IMR-90 (cell line): ENCODE results near the gene KRT86. TPM values are rescaled to one million over a fixed set of nuclear protein-coding genes. Genes with fewer than 3 reads are reported as not detected.

Experiments
- ATAC-seq: fragments of 200-7000 bp; cut with Tn5 transposase; 2 replicates; pipeline ENCODE4 v1.9.1; 2020; ENCODE audit warnings: low read depth, mild to moderate bottlenecking, moderate library complexity
- BruUV-seq: library from RNA; stranded (reverse); fragments of 400-500 nt; replicated peaks from 2 replicates; lab custom pipeline; 2021; lab: Mats Ljungman, UMichigan
- CTCF ChIA-PET: fragments of 300-600 bp; formaldehyde crosslinking; extraction: SDS; loops from one replicate; lab custom pipeline; 2021; ENCODE audit warnings: antibody characterized with exemption; lab: Yijun Ruan, JAX
- POLR2A ChIA-PET: fragments of 300-600 bp; sonication (Branson Sonifier 250); formaldehyde crosslinking; loops from one replicate; lab custom pipeline; 2022; ENCODE audit warnings: antibody characterized with exemption; ENCODE audit not compliant: unreplicated experiment; lab: Charles Lee
- DNase-seq: peaks from one replicate; pipeline ENCODE4 v3.0.0; 2013
- H2AFZ ChIP-seq: replicated peaks from 2 replicates; pipeline ENCODE3; 2013; ENCODE audit warnings: low read length, mild to moderate bottlenecking; ENCODE audit not compliant: poor library complexity
- H2AK5ac ChIP-seq: 2 replicates; pipeline ENCODE4 v1.6.1; 2013; ENCODE audit warnings: low read depth, low read length, inconsistent platforms
- H2AK9ac ChIP-seq: replicated peaks from 2 replicates; pipeline ENCODE3; 2013; ENCODE audit warnings: mild to moderate bottlenecking, low read depth, low read length, moderate library complexity; ENCODE audit not compliant: poor library complexity
- H2BK120ac ChIP-seq: 2 replicates; pipeline ENCODE4 v1.6.1; 2013; ENCODE audit warnings: low read depth, low read length, inconsistent platforms
- H2BK15ac ChIP-seq: 3 replicates; pipeline ENCODE4 v1.6.1; 2013; ENCODE audit warnings: low read depth, low read length, inconsistent platforms
- H2BK20ac ChIP-seq: 2 replicates; pipeline ENCODE4 v1.6.1; 2013; ENCODE audit warnings: low read depth, mild to moderate bottlenecking, inconsistent platforms, low read length, moderate library complexity
- H2BK5ac ChIP-seq: 2 replicates; pipeline ENCODE4 v1.6.1; 2013; ENCODE audit warnings: mild to moderate bottlenecking, low read depth, low read length, inconsistent platforms; ENCODE audit not compliant: poor library complexity, severe bottlenecking
- H3K14ac ChIP-seq: replicated peaks from 2 replicates; pipeline ENCODE4 v1.6.1; 2013; ENCODE audit warnings: low read depth, low read length, inconsistent platforms
- H3K18ac ChIP-seq: 2 replicates; pipeline ENCODE4 v1.6.1; 2013; ENCODE audit warnings: low read depth, low read length, control low read depth
- H3K23ac ChIP-seq: 2 replicates; pipeline ENCODE4 v1.6.1; 2013; ENCODE audit warnings: low read depth, low read length, inconsistent platforms
- H3K27ac ChIP-seq: 2 replicates; pipeline ENCODE4 v1.5.1; 2013; ENCODE audit warnings: mild to moderate bottlenecking, control low read depth, low read length; ENCODE audit not compliant: insufficient read depth
- H3K27me3 ChIP-seq: 2 replicates; pipeline ENCODE4 v1.6.1; 2013; ENCODE audit warnings: low read length; ENCODE audit not compliant: control insufficient read depth, insufficient read depth
- H3K36me3 ChIP-seq: 2 replicates; pipeline ENCODE4 v1.6.1; 2013; ENCODE audit warnings: low read length, mixed read lengths; ENCODE audit not compliant: control insufficient read depth, insufficient read depth
- H3K4ac ChIP-seq: 2 replicates; pipeline ENCODE4 v1.6.1; 2013; ENCODE audit warnings: low read depth, low read length, inconsistent platforms
- H3K4me1 ChIP-seq: 2 replicates; pipeline ENCODE4 v1.6.1; 2013; ENCODE audit warnings: low read length, mixed read lengths; ENCODE audit not compliant: control insufficient read depth, insufficient read depth
- H3K4me2 ChIP-seq: 2 replicates; pipeline ENCODE4 v1.6.1; 2013; ENCODE audit warnings: low read depth, mild to moderate bottlenecking, control low read depth, low read length, moderate library complexity
- H3K4me3 ChIP-seq: 2 replicates; pipeline ENCODE4 v1.5.1; 2013; ENCODE audit warnings: low read depth, mild to moderate bottlenecking, control low read depth, low read length, moderate library complexity; ENCODE audit not compliant: insufficient read depth
- H3K56ac ChIP-seq: 2 replicates; pipeline ENCODE4 v1.6.1; 2013; ENCODE audit warnings: low read length, inconsistent platforms; ENCODE audit not compliant: insufficient read depth; ENCODE audit errors: extremely low read depth
- H3K79me1 ChIP-seq, 2 experiments: 2 replicates each; pipeline ENCODE4 v1.6.1; 2013; ENCODE audit warnings: low read length in 2 of 2, inconsistent platforms in 1 of 2, low read depth in 1 of 2
- H3K9ac ChIP-seq: 2 replicates; pipeline ENCODE4 v1.6.1; 2013; ENCODE audit warnings: low read depth, low read length, control low read depth
- H3K9me1 ChIP-seq: 2 replicates; pipeline ENCODE4 v1.6.1; 2013; ENCODE audit warnings: low read length, inconsistent platforms; ENCODE audit not compliant: insufficient read depth
- H3K9me3 ChIP-seq: 2 replicates; pipeline ENCODE4 v1.6.1; 2013; ENCODE audit warnings: low read length; ENCODE audit not compliant: control insufficient read depth, insufficient read depth
- H4K20me1 ChIP-seq: 2 replicates; pipeline ENCODE4 v1.6.1; 2013; ENCODE audit warnings: low read length, inconsistent platforms; ENCODE audit not compliant: insufficient read depth
- H4K5ac ChIP-seq: 2 replicates; pipeline ENCODE4 v1.6.1; 2013; ENCODE audit warnings: mild to moderate bottlenecking, low read depth, low read length, control low read depth
- H4K8ac ChIP-seq, 2 experiments: 2 replicates each; pipeline ENCODE4 v1.6.1; 2013; ENCODE audit warnings: low read depth in 2 of 2, low read length in 2 of 2, control low read depth in 1 of 2, inconsistent platforms in 1 of 2
- H4K91ac ChIP-seq: 2 replicates; pipeline ENCODE4 v1.6.1; 2013; ENCODE audit warnings: low read depth, low read length, inconsistent platforms; ENCODE audit not compliant: insufficient read depth
- BHLHE40 ChIP-seq: fragments of 150-350 bp; IDR thresholded peaks from 2 replicates; pipeline ENCODE4 v1.6.1; 2016; ENCODE audit warnings: mild to moderate bottlenecking, low read depth, low read length
- CEBPB ChIP-seq: IDR thresholded peaks from 2 replicates; pipeline ENCODE4 v1.6.1; 2012; ENCODE audit warnings: low read depth, low read length, improper control_type of control experiment
- CHD1 ChIP-seq: IDR thresholded peaks from 2 replicates; pipeline ENCODE4 v1.6.1; 2012; ENCODE audit warnings: low read depth, low read length, improper control_type of control experiment
- MAZ ChIP-seq: IDR thresholded peaks from 2 replicates; pipeline ENCODE4 v1.6.1; 2012; ENCODE audit warnings: low read depth, mild to moderate bottlenecking, low read length, improper control_type of control experiment, moderate library complexity, borderline replicate concordance
- MXI1 ChIP-seq: IDR thresholded peaks from 2 replicates; pipeline ENCODE4 v1.6.1; 2012; ENCODE audit warnings: low read depth, mild to moderate bottlenecking, low read length, moderate library complexity, borderline replicate concordance
- NFE2L2 ChIP-seq: fragments of 150-350 bp; IDR thresholded peaks from 2 replicates; pipeline ENCODE4 v1.6.1; 2016; ENCODE audit warnings: low read depth, mild to moderate bottlenecking, low read length
- POLR2A ChIP-seq: IDR thresholded peaks from 2 replicates; pipeline ENCODE4 v1.6.1; 2012; ENCODE audit warnings: mild to moderate bottlenecking, low read depth, low read length
- RAD21 ChIP-seq: IDR thresholded peaks from 2 replicates; pipeline ENCODE4 v1.6.1; 2012; ENCODE audit warnings: low read length, improper control_type of control experiment
- RFX5 ChIP-seq: IDR thresholded peaks from 2 replicates; pipeline ENCODE4 v1.8.0; 2012; ENCODE audit warnings: low read depth, mild to moderate bottlenecking, low read length, moderate library complexity
- SMC3 ChIP-seq: fragments of 150-350 bp; IDR thresholded peaks from 2 replicates; pipeline ENCODE4 v1.6.1; 2016; ENCODE audit warnings: low read depth, mild to moderate bottlenecking, antibody characterized with exemption, low read length, moderate library complexity
- WGBS, 2 experiments: methylation state at CpG; one replicate each; pipeline versions ENCODE4 v1.1.5 to v1.1.7; 2013; ENCODE audit warnings: missing lambda C conversion rate in 2 of 2; ENCODE audit not compliant: insufficient read length in 1 of 2; ENCODE audit errors: extremely low coverage in 2 of 2; 5-methylcytosine and 5-hydroxymethylcytosine counted together
- dilution Hi-C: fragments of 300-500 bp; cut with HindIII; formaldehyde crosslinking; loops from one replicate; pipeline ENCODE4 v1.14.3; 2018; ENCODE audit warnings: low sequenced_read_pairs; ENCODE audit not compliant: unreplicated experiment
- in situ Hi-C: fragments of 300-500 bp; cut with MboI; formaldehyde crosslinking; loops from 3 replicates; pipeline ENCODE4 v1.14.3; 2019; ENCODE audit warnings: low sequenced_read_pairs, inconsistent platforms, mixed read lengths
- intact Hi-C: fragments of 100-400 bp; cut with micrococcal nuclease; formaldehyde crosslinking; loops from 2 replicates; pipeline ENCODE4 v1.10.0; 2022
- polyA plus RNA-seq, 3 experiments: library from polyadenylated mRNA; depleted of rRNA; stranded (reverse); fragments of >200 nt; gene quantifications; 2 replicates each; pipeline ENCODE4 v1.2.3, GENCODE V29; 2012; ENCODE audit warnings: low replicate concordance in 1 of 3
- total RNA-seq: library from RNA; depleted of rRNA; stranded (reverse); fragments of >200 nt; gene quantifications from 2 replicates; pipeline ENCODE4 v1.2.3, GENCODE V29; 2012
- TF ChIP-seq, protein P1 (sequence below): conservative IDR thresholded peaks from 2 replicates; pipeline ENCODE4 v1.5.1; 2012; ENCODE audit warnings: mild to moderate bottlenecking, low read depth, low read length, improper control_type of control experiment

KRT86 gene
- total and polyA plus RNA-seq, 2 of the 4 experiments (the other 2 are of a cell fraction) = not detected

DNA sequence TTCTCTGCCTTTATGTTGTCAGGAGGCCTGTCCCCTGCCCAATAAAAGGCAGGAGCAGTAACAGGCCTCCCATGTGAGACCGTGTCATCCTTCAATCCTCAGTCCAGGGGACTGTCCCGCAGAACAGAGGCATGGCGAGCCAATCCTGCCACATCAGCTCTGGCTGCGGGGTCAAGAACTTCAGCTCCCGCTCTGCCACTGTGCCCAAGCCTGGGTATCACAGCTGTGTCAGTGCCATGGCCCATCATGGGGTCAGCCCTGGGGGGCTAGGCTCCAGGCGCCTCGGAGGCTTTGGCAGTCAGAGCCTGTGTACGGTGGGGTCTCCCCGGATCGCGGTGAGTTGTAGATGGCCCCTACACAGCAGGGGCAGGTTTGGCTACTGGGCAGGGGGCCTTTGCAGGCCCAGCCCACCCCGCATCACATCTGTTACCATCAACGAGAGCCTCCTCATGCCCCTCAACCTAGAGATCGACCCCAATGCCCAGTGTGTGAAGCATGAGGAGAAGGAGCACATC lies 66.7 kb downstream of the KRT86 start:
- no peak for TF ChIP-seq MXI1
- no peak for TF ChIP-seq RFX5
- TF ChIP-seq, protein P1, sequence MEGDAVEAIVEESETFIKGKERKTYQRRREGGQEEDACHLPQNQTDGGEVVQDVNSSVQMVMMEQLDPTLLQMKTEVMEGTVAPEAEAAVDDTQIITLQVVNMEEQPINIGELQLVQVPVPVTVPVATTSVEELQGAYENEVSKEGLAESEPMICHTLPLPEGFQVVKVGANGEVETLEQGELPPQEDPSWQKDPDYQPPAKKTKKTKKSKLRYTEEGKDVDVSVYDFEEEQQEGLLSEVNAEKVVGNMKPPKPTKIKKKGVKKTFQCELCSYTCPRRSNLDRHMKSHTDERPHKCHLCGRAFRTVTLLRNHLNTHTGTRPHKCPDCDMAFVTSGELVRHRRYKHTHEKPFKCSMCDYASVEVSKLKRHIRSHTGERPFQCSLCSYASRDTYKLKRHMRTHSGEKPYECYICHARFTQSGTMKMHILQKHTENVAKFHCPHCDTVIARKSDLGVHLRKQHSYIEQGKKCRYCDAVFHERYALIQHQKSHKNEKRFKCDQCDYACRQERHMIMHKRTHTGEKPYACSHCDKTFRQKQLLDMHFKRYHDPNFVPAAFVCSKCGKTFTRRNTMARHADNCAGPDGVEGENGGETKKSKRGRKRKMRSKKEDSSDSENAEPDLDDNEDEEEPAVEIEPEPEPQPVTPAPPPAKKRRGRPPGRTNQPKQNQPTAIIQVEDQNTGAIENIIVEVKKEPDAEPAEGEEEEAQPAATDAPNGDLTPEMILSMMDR = no peak
- TF ChIP-seq BHLHE40 = no peak
- TF ChIP-seq MAZ = no peak
- no peak for TF ChIP-seq SMC3
- no peak for TF ChIP-seq POLR2A
- no peak for TF ChIP-seq CEBPB
- TF ChIP-seq CHD1 = no peak
- no peak for TF ChIP-seq RAD21
- TF ChIP-seq NFE2L2 = no peak
- Histone ChIP-seq H2AFZ (no peak overlapping the region), H4K20me1 (no peaks in the 10 kb centered on the region), H3K36me3 (no peaks in the 10 kb centered on the region), H3K18ac (no peak overlapping the region), H3K56ac (no peak overlapping the region), H3K23ac (no peak overlapping the region), H2BK5ac (no peak overlapping the region), H4K5ac (no peak overlapping the region), H4K91ac (no peak overlapping the region), H2BK15ac (no peak overlapping the region), H3K9ac (no peak overlapping the region), H3K27me3 (peaks cover 56% of the 10 kb centered on the region), H3K14ac (no peak overlapping the region), H2AK9ac (no peak overlapping the region), H3K79me1 (no peaks in the 10 kb centered on the region), H3K4me3 (no peak overlapping the region), H2BK120ac (no peak overlapping the region), H3K9me1 (no peaks in the 10 kb centered on the region), H3K27ac (no peak overlapping the region), H3K9me3 (peaks cover 9% of the 10 kb centered on the region), H2AK5ac (no peak overlapping the region), H3K4me2 (no peak overlapping the region), H4K8ac (no peak overlapping the region), H3K4ac (no peak overlapping the region), H2BK20ac (no peak overlapping the region), H3K4me1 (no peaks in the 10 kb centered on the region)
- POLR2A ChIA-PET = no interaction called here
- BruUV-seq = no TSS peak
- intact Hi-C loops (no loop called here), dilution Hi-C loops (no loop called here), in situ Hi-C loops (no loop called here)
- DNase-seq (no peak), ATAC-seq (no peak)
- CTCF ChIA-PET = no interaction called here
- WGBS, 2 experiments = 87% methylated on average over 8 of the region's 14 CpGs; no CpG with 5 or more reads in 1 of the 2 experiments
